Spleen (tissue), 7 donors: ENCODE results near the gene MNX1.

Experiments
- CTCF ChIP-seq, 11 experiments: fragments of 200-600 bp in 7 of 11; fragments of 450-650 bp in 4 of 11; sonication (generic) in 4 of 11; IDR thresholded peaks in 8 of 11; conservative IDR thresholded peaks in 3 of 11; 1 replicate in 7 of 11; 2 replicates in 4 of 11; pipeline versions ENCODE4 v1.4.0 to v1.8.0; 2016 to 2021; ENCODE audit warnings: antibody characterized with exemption in 11 of 11, inconsistent platforms in 4 of 11, mild to moderate bottlenecking in 1 of 11
- POLR2A ChIP-seq, 3 donors: fragments of 450-650 bp; IDR thresholded peaks; one replicate each; pipeline ENCODE4 v1.5.1; 2017; ENCODE audit warnings: antibody characterized with exemption in 3 of 3, mild to moderate bottlenecking in 1 of 3
- POLR2AphosphoS5 ChIP-seq, 3 donors: sonication (generic); formaldehyde crosslinking; IDR thresholded peaks; one replicate each; pipeline ENCODE4 v1.5.1; 2017; ENCODE audit warnings: antibody characterized with exemption in 3 of 3
- donor health status: DM: no; HTN: no; CAD: no; lungs with moderate emphysema.
- donor health status: DM: no; HTN: no; CAD: no.
- donor health status: DM: no; HTN: no; CAD: no.

DNA sequence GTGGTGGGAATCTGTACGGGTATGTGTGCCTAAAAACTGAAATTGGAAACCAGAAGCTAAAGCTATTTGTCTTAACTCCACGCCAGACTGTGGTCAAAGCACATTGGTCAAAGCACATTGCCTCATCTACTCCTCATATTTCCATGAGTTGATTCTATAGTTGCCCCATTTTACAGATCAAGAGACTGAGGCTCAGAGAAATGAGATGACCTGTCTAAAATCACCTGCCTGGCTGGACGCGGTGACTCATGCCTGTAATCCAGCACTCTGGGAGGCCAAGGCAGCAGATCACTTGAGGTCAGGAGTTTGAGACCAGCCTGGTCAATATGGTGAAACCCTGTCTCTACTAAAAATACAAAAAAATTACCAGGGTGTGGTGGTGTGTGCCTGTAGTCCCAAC lies 21.7 kb upstream of the MNX1 start:
- no peak for TF ChIP-seq CTCF (IDR thresholded peaks at IDR 0.05 in 8 of 11, conservative IDR thresholded peaks at IDR 0.05 in 3 of 11)
- TF ChIP-seq POLR2AphosphoS5 (IDR thresholded peaks at IDR 0.05): no peak
- TF ChIP-seq POLR2A (IDR thresholded peaks at IDR 0.05): no peak
